K562 (cell line): Measurements from ENCODE around the gene MAML1. TPM values are rescaled to one million over a fixed set of nuclear protein-coding genes. Genes with fewer than 3 reads are reported as not detected.

ENCODE experiments used
- ATF7 ChIP-seq: fragments of 450-650 bp; IDR thresholded peaks from 2 replicates; pipeline ENCODE4 v1.7.1; 2014; ENCODE audit warnings: mild to moderate bottlenecking, moderate library complexity
- BHLHE40 ChIP-seq: IDR thresholded peaks from 2 replicates; pipeline ENCODE4 v1.6.1; 2011; ENCODE audit warnings: low read length, improper control_type of control experiment
- CC2D1A ChIP-seq: fragments of 450-650 bp; IDR thresholded peaks from 2 replicates; pipeline ENCODE4 v1.6.1; 2017; ENCODE audit warnings: mild to moderate bottlenecking
- CREM ChIP-seq: IDR thresholded peaks from 2 replicates; pipeline ENCODE4 v1.6.1; 2014; ENCODE audit warnings: antibody characterized with exemption, low read depth
- CTCF ChIP-seq, 3 experiments: IDR thresholded peaks in 2 of 3; conservative IDR thresholded peaks in 1 of 3; 2 replicates each; pipeline ENCODE4 v1.5.1; 2011 to 2012; ENCODE audit warnings: low read length in 3 of 3, mild to moderate bottlenecking in 3 of 3, control low read depth in 2 of 3, improper control_type of control experiment in 1 of 3, inconsistent platforms in 1 of 3, low read depth in 1 of 3, mixed read lengths in 1 of 3, moderate library complexity in 1 of 3; ENCODE audit not compliant: insufficient read depth in 2 of 3
- ELF1 ChIP-seq: fragments of 200-800 bp; sonication (Bioruptor generic); IDR thresholded peaks from 2 replicates; pipeline ENCODE4 v1.6.1; 2016; ENCODE audit warnings: missing genetic modification characterization, missing compliant biosample characterization
- FOXA3 ChIP-seq, 2 experiments: fragments of 450-650 bp in 1 of 2; sonication (generic) in 1 of 2; formaldehyde crosslinking; IDR thresholded peaks in 1 of 2; conservative IDR thresholded peaks in 1 of 2; 2 replicates each; pipeline versions ENCODE4 v1.4.0 to v1.8.0; 2020 to 2022; ENCODE audit warnings: mild to moderate bottlenecking in 2 of 2, missing genetic modification reagents in 1 of 2
- FOXK2 ChIP-seq, 2 experiments: fragments of 450-650 bp; IDR thresholded peaks in 1 of 2; conservative IDR thresholded peaks in 1 of 2; 2 replicates each; pipeline ENCODE4 v1.6.1; 2016; ENCODE audit warnings: low read depth in 2 of 2, mild to moderate bottlenecking in 1 of 2
- FOXP1 ChIP-seq: sonication (generic); formaldehyde crosslinking; IDR thresholded peaks from 2 replicates; pipeline ENCODE4 v1.8.0; 2022; ENCODE audit warnings: mild to moderate bottlenecking, missing genetic modification reagents
- HCFC1 ChIP-seq: IDR thresholded peaks from 2 replicates; pipeline ENCODE4 v1.6.1; 2012; ENCODE audit warnings: low read depth, low read length, improper control_type of control experiment
- KAT7 ChIP-seq: sonication (generic); formaldehyde crosslinking; IDR thresholded peaks from 2 replicates; pipeline ENCODE4 v1.8.0; 2022; ENCODE audit warnings: missing genetic modification reagents, mild to moderate bottlenecking, borderline replicate concordance
- MAFF ChIP-seq: IDR thresholded peaks from 2 replicates; pipeline ENCODE4 v1.6.1; 2012; ENCODE audit warnings: low read length, improper control_type of control experiment
- ZBTB17 ChIP-seq: fragments of 450-650 bp; formaldehyde crosslinking; IDR thresholded peaks from 2 replicates; pipeline ENCODE4 v1.4.0; 2020; ENCODE audit warnings: mild to moderate bottlenecking
- ZFX ChIP-seq: sonication (generic); formaldehyde crosslinking; IDR thresholded peaks from 2 replicates; pipeline ENCODE4 v1.8.0; 2022; ENCODE audit warnings: mild to moderate bottlenecking, missing genetic modification reagents, moderate library complexity
- ZNF592 ChIP-seq: fragments of 450-650 bp; IDR thresholded peaks from 2 replicates; pipeline ENCODE4 v1.6.1; 2017; ENCODE audit warnings: antibody characterized with exemption, mild to moderate bottlenecking
- polyA plus RNA-seq, 8 experiments: library from polyadenylated mRNA; depleted of rRNA in 4 of 8; stranded (reverse) in 5 of 8; unstranded in 3 of 8; fragments of >200 nt; fragmentation: Nextera tagmentation in 2 of 8; fragmentation: Illumina TruSeq in 1 of 8; extraction: Ambion mirVana in 2 of 8; extraction: Trizol in 1 of 8; gene quantifications; 2 replicates each; pipeline versions ENCODE4 v1.2.1 to v1.2.3, GENCODE V29; 2011 to 2014; ENCODE audit warnings: inconsistent platforms in 1 of 8, missing spikeins in 1 of 8
- total RNA-seq, 7 experiments: library from RNA; depleted of rRNA in 6 of 7; stranded (reverse); fragments of >200 nt in 6 of 7; fragmentation: Illumina TruSeq in 2 of 7; extraction: Trizol in 2 of 7; gene quantifications; 2 replicates each; pipeline versions ENCODE4 v1.2.1 to v1.2.3, GENCODE V29; 2011 to 2021; ENCODE audit warnings: low replicate concordance in 1 of 7
- TF ChIP-seq, protein P1 (sequence below): fragments of 450-650 bp; conservative IDR thresholded peaks from 2 replicates; pipeline ENCODE4 v1.6.1; 2016; ENCODE audit warnings: missing genetic modification characterization, low read depth, mild to moderate bottlenecking, control low read depth, missing compliant biosample characterization
- TF ChIP-seq, protein P2 (sequence below), 2 experiments: IDR thresholded peaks in 1 of 2; conservative IDR thresholded peaks in 1 of 2; 2 replicates each; pipeline ENCODE4 v1.6.1; 2016; ENCODE audit warnings: low read depth in 2 of 2, mild to moderate bottlenecking in 1 of 2, missing compliant biosample characterization in 1 of 2, missing genetic modification characterization in 1 of 2, moderate library complexity in 1 of 2

MAML1 gene
- total and polyA plus RNA-seq, 9 of the 15 experiments (the other 6 are each of a cell fraction or from before 2014, with no cell fraction given): 0.32 to 18.4 (median 7.0) TPM

- TF ChIP-seq BHLHE40 (0 out of 2 replicates have a peak, but pooled peaks have one; percentile 43), CC2D1A (peak; percentile 74; the same call in 1 of the 2 replicates), ZFX (CRISPR knock-in tag) (no peak), FOXK2 (conservative IDR thresholded peaks at IDR 0.05 in 1 of 2, IDR thresholded peaks at IDR 0.05 in 1 of 2; ENCODE audit: low read depth in 2 of 2) (peak in 1 of 2 experiments; percentile 45; a peak in 1 of 4 replicates), ATF7 (peak; percentile 46; the same call in 1 of the 2 replicates), CTCF (IDR thresholded peaks at IDR 0.05 in 2 of 3, conservative IDR thresholded peaks at IDR 0.05 in 1 of 3; ENCODE audit: insufficient read depth in 2 of 3, low read depth in 1 of 3, low read length in 3 of 3) (peak in 1 of 3 experiments; percentile 11; a peak in 1 of 6 replicates), MAFF (no peak), ELF1 (tag) (no peak), CREM (peak; percentile 51), ZBTB17 (CRISPR knock-in tag) (no peak), FOXP1 (CRISPR knock-in tag) (no peak), ZNF592 (no peak; the same call in 1 of the 2 replicates), FOXA3 (CRISPR knock-in tag; conservative IDR thresholded peaks at IDR 0.05 in 1 of 2, IDR thresholded peaks at IDR 0.05 in 1 of 2) (peak in 1 of 2 experiments; percentile 26; a peak in 1 of 4 replicates), KAT7 (CRISPR knock-in tag) (no peak), HCFC1 (peak; percentile 18; the same call in 1 of the 2 replicates)
- TF ChIP-seq, protein P1, sequence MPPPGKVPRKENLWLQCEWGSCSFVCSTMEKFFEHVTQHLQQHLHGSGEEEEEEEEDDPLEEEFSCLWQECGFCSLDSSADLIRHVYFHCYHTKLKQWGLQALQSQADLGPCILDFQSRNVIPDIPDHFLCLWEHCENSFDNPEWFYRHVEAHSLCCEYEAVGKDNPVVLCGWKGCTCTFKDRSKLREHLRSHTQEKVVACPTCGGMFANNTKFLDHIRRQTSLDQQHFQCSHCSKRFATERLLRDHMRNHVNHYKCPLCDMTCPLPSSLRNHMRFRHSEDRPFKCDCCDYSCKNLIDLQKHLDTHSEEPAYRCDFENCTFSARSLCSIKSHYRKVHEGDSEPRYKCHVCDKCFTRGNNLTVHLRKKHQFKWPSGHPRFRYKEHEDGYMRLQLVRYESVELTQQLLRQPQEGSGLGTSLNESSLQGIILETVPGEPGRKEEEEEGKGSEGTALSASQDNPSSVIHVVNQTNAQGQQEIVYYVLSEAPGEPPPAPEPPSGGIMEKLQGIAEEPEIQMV: no peak
- TF ChIP-seq, protein P2, sequence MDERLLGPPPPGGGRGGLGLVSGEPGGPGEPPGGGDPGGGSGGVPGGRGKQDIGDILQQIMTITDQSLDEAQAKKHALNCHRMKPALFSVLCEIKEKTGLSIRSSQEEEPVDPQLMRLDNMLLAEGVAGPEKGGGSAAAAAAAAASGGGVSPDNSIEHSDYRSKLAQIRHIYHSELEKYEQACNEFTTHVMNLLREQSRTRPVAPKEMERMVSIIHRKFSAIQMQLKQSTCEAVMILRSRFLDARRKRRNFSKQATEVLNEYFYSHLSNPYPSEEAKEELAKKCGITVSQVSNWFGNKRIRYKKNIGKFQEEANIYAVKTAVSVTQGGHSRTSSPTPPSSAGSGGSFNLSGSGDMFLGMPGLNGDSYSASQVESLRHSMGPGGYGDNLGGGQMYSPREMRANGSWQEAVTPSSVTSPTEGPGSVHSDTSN (CRISPR knock-in tag; IDR thresholded peaks at IDR 0.05; ENCODE audit: low read depth): no peak
- TF ChIP-seq, protein P2 (tag; conservative IDR thresholded peaks at IDR 0.05; ENCODE audit: low read depth): peak; percentile 77
Observed at GRCh38 chr5:179700401-179700918, 32.2 kb upstream of the MAML1 start (continued).
